Spleen (tissue), 7 donors: ENCODE results near the gene HLCS.

Experiments
- POLR2AphosphoS5 ChIP-seq, 3 donors: sonication (generic); formaldehyde crosslinking; IDR thresholded peaks; one replicate each; pipeline ENCODE4 v1.5.1; 2017; ENCODE audit warnings: antibody characterized with exemption in 3 of 3
- TF ChIP-seq, protein P1 (sequence below), 11 experiments: fragments of 200-600 bp in 7 of 11; fragments of 450-650 bp in 4 of 11; sonication (generic) in 4 of 11; IDR thresholded peaks in 8 of 11; conservative IDR thresholded peaks in 3 of 11; 1 replicate in 7 of 11; 2 replicates in 4 of 11; pipeline versions ENCODE4 v1.4.0 to v1.8.0; 2016 to 2021; ENCODE audit warnings: antibody characterized with exemption in 11 of 11, inconsistent platforms in 4 of 11, mild to moderate bottlenecking in 1 of 11
- donor health status: DM: no; HTN: no; CAD: no; lungs with moderate emphysema.
- donor health status: DM: no; HTN: no; CAD: no.
- donor health status: DM: no; HTN: no; CAD: no.

DNA sequence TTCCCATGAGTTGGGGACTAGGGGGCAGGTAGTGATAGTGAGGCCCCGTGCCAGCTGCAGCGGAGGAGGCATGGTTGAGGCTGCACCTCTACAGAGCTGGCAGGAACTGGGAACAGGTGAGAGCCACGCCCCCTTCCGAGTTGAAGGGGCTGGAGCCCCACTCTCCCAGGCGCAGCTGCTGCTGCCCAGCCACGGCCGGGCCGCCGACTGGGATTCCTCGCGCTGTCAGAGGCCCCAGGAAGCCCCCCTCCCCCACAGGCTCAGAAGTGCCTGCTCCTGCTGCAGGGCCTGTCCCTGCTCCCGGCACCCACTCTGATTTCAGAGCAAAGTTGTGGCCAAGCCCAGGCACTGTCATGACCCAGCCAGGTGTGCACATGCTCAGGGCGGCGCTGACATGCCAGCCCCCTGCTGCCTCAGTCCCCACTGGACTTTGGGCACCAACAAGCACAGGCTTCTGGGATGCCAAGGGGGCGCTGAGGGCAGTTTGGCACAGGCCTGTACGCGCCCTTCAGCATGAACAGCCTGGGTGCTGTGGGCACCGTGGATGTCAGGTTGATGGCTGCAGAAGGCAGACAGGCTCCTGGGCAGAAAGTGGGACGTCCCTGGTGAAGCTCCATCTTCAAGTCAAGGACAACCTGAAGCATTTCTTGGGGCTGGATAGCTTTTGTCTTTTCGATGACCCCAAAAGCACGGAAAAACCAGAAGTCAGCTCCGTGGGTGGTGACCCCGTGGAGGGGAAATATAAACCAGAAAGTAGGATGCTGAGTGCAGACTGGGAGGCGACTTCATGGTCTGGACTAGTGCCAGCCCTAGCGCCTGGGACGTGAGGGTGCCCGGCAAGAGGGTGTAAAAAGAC, 146.1 kb downstream of the HLCS start:
- TF ChIP-seq, protein P1, sequence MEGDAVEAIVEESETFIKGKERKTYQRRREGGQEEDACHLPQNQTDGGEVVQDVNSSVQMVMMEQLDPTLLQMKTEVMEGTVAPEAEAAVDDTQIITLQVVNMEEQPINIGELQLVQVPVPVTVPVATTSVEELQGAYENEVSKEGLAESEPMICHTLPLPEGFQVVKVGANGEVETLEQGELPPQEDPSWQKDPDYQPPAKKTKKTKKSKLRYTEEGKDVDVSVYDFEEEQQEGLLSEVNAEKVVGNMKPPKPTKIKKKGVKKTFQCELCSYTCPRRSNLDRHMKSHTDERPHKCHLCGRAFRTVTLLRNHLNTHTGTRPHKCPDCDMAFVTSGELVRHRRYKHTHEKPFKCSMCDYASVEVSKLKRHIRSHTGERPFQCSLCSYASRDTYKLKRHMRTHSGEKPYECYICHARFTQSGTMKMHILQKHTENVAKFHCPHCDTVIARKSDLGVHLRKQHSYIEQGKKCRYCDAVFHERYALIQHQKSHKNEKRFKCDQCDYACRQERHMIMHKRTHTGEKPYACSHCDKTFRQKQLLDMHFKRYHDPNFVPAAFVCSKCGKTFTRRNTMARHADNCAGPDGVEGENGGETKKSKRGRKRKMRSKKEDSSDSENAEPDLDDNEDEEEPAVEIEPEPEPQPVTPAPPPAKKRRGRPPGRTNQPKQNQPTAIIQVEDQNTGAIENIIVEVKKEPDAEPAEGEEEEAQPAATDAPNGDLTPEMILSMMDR (IDR thresholded peaks at IDR 0.05 in 8 of 11, conservative IDR thresholded peaks at IDR 0.05 in 3 of 11), result no peak
- no peak for TF ChIP-seq POLR2AphosphoS5 (IDR thresholded peaks at IDR 0.05)
